A172 (cell line): Measurements from ENCODE around the gene ISM1. TPM values are rescaled to one million over a fixed set of nuclear protein-coding genes. Genes with fewer than 3 reads are reported as not detected.

Experiments
- DNase-seq: peaks from one replicate; pipeline ENCODE4 v3.0.0-alpha.2; 2015; ENCODE audit warnings: low spot score
- total RNA-seq: library from RNA; depleted of rRNA; stranded (reverse); fragments of >200 nt; shearing (Covaris generic); gene quantifications from 2 replicates; pipeline ENCODE4 v1.2.3, GENCODE V29; 2014

Gene ISM1
- total RNA-seq, 1 experiment from 2014 or later = not detected

DNA sequence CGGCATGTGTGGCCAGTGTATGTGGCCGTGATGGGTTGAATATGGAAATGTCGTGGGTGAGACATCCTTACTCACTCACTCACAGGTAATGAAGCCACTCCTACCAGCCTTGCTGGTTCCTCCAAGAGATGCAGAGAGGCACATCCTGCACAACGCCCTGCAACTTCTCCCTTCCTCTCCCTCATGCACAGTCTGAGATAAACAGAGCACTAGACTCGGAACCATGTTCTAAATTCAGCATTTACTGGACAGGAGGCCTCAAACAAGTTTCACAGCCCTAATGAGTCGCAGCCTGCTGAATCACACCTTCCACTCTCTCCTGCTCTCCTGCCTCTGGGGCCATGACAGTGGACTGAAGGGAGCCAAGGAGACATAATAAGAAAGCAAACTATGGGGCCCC, 91.2 kb downstream of the ISM1 start:
- no peak for DNase-seq

DNA sequence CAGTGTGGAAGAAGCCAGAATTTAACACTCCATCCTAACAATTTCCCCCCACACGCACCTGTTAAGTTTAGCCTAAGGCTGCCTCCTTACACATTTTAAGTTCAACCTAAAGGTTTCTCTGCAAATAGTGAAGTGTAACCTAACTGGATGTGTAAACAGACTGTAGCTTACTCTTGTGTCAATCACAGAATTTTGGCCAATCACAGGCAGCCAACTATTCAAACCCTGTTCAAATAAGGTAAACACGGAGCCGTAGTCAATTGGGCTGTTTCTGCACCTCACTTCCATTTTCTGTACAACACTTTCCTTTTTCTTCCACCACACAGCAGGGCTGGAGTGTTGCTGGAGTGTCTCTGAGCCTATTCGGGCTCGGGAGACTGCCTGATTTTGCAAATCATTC, 92.1 kb downstream of the ISM1 start:
- no peak for DNase-seq

DNA sequence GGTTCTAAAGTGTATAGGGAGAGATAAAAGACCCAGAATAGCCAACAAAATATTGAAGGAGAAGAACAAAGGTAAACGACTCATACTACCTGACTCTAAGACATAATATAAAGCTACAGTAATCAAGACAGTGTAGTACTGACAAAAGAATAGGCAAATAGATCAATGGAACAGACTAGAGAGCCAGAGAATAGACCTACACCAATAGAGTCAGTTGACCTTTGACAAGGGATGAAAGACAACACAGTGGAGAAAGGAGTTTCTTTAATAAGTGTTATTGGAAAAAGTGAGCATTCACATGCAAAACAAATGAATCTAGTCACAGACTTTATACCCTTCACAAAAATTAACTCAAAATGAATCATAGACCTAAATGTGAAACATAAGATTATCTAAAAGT, 96.4 kb downstream of the ISM1 start:
- no peak for DNase-seq

DNA sequence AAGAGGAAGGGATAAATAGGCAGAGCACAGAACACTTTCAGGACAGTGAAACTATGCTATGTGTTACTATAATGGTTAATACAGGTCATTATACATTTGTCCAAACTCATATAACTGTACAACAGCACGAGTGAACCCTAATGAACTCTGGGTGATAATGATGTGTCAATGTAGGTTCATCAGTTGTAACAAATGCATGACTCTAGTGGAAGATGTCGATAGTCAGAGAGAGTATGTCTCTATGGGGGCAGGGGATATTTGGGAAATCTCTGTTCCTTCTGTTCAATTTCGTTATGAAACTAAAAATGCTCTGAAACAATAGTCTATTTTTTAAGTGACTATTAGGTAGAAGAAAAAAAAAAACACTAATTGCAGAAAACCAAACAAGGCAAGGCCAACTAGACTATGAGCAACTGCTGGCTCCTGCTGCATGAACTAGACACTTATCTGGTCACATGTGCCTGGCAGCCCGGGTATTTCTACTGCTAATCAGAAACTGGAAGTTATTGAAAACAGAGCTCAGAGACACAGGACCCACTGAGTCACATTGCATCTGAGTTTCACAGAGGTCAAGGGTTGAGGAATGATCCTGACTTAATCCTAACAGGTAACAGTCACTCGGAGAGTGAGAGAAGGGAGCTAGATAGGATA, 97.9 kb downstream of the ISM1 start:
- no peak for DNase-seq

DNA sequence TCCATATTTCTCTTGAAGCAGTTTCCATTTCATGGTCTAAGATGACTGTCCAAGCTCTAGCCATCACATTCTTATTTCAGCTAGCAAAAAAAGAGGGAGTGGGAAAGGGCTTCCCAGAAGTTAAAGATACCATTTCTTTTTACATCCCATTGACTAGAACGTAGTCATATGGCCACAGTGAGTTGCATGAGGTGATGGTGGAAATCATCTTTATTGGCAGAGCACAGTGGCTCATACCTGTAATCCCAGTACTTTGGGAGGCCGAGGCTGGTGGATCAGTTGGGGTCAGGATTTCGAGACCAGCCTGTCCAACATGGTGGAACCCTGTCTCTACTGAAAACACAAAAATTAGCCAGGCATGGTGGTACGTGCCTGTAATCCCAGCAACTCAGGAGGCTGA, 99.6 kb downstream of the ISM1 start:
- no peak for DNase-seq

DNA sequence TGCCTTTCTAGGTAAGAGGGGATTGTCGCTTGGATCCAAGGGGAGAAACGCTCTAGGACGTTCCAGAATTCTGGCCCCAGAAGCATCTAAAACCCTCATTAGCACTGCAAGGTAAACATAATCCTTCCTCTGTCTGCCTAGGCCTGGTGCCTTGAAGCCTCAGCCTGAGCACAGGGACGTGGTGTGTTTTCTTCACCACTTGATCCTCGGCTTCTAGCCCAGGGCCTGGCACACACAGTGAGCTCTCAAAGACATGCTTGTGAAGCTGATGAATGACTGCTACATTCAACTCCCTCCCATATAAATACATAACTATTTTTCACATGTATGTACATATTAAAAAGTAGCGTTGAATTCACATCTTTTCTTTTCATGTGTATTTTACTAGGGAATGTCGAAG, 100.3 kb downstream of the ISM1 start:
- DNase-seq = no peak

DNA sequence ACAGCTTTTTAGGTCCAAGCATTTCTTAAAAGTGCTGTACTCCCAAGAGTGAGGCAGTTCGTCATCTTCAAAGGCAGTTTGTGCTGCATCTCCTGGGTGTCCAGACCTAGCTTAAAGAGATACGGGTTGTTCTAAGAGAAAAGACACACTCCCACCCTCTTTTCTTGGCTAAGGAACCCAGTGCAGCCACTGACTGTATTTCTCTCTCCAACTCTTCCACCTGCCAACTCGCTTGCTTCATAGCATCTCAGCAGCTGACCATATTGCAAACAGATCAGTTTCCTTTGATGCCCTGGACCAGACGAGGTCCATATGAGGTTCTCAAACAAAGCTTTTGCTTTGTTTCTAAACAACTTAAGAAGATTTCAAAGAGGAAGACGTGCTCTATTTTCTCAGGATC, 101.1 kb downstream of the ISM1 start:
- DNase-seq = no peak

DNA sequence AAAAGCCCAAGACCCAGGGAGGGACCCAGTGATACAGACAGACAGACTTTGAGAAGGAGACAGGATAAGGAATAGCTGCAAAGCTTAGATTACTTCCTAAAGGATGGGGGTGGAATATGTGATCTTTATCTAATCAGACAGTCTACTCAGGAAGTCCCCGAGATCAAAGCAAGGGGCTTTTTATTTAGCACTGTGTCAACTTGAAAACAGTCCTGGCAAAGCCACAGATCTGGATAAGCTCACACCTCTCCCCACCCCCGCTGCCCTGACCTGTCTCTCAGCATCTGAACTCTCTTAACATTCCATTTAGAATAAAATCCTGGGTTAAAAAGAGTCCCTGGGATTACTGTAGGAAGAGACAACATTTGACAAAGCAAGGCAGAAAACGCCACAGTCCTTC, 101.5 kb downstream of the ISM1 start:
- no peak for DNase-seq

DNA sequence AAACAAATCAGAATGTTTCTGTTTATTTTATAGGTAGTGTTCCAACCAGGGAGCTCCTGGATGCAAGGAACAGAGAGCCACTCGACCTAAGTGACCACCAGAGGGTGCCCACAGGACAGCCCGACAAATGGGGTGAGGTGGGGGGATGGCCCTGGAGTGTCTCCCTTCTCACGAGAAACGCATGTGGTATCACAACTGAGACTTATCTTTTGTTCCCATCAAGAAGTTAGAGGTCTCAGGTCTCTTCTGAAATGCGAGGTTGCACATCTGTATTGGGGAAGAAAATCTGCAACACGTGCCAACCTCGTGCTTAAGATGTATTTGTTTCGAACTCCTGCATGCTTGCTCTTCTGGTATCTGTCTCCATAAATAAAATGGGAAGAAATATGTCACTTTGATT, 104.0 kb downstream of the ISM1 start:
- DNase-seq = peak; percentile 23

DNA sequence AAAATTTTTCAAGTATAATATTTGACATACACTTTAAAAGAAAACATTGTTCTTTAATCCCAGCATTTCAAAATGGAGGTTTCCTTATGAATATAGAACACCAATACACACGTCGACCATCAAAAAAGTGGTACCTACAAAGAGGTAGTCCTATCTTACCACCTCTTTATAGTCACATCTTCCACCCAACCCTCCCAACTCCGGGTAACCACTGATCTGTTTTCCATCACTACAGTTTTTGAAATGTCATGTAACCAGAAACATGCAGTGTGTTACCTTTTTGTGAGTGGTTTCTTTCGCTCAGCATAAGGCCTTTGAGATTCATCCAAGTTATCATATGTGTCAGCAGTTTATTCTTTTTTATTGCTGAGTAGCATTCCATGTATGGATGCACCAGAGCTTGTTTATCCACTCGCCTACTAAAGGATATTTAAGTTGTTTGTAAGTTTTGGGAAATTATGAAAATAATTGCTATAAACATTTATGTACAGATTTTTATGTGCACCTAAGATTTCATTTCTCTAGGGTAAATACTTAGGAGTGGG, 104.8 kb downstream of the ISM1 start:
- no peak for DNase-seq

DNA sequence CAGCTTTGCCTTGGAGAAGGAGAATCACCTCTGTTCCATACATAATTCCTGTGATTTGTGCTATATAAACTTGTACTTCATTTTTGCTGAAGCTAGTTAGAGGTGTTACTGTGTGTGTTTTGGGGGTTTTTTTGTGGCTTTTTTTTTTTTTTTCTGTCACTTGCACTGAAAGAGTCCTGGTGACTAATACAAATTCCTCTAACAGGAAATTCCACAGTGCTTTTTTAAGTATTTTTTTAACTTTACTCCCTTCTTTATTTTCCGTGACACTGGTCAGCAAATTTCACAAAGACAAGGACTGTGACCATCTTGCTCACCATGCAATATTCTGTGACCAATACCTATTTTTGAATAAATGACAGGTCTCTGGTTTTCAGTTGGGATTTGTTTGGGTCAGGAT, 110.5 kb downstream of the ISM1 start:
- peak; percentile 21 for DNase-seq

DNA sequence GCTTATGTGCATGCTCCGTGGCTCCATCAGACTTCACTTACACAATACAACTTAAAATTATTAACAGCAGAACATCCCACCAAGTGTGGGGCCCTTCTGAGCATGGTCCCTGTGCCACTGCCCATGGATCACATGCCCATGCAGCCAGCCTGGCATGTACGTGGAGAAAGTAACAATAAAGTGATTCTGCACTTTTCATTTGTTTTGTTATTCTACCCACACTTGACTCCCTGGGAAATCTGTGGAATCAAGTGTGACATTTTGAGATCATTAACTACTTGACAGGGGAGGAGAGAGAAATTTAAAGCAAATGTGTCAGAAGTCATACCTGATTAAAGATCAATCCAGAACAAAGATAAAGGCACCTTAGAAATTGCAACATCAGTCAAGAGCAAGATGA, 112.0 kb downstream of the ISM1 start:
- no peak for DNase-seq

DNA sequence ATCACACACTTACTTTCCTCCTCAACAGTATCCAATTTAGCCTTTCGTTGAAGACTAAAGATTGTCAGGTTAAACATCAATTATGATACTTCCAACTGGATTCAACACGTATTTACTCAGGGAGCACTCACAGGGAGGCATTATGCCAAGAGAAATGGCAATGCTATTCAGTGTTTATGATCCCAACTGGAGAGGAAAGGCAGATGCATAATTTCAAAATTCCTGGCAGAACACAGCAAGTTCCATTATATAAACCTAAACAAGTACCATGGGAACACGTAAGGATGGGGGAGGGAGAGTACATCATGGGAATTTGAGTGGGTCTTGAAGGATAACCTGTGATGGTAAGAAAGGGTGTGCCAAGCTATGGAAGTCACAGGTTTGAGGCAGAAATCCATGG, 112.7 kb downstream of the ISM1 start:
- DNase-seq = no peak

DNA sequence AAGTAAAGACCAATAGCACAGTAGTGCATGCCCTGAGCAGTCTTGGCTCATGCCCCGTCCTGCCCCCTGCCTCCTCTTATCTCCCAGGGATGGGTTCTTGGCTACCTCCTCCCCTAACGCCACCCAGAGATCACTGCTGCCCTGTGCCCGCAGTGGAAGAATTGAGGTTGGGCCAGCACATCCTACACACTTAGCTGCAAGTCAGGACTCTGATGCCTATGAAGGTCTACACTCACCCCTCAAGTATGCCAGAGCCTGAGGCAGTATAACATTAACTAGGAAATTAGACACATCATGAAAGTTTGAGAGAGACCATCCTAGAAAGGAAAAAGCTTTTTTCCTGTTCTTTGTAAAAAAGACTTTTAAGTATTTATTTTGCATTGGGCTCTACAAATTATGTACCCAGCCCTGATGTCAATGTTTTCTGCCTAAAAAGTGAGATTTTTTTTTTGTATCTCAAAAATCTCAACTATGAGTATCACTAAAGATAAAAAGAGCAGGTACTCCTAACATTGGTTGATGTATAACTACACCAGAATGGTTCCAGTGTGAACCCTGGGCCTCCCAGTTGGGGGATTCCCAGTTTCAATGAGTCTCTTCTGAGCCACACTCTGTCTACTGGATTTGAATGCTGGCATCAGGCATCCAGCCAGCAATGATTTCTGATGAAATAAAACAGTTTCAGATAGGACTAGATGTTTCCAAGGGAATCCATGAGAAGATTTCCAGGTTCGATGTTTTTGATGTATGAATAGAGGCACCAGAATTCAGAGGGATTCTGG, 115.4 kb downstream of the ISM1 start:
- DNase-seq = peak; percentile 4

DNA sequence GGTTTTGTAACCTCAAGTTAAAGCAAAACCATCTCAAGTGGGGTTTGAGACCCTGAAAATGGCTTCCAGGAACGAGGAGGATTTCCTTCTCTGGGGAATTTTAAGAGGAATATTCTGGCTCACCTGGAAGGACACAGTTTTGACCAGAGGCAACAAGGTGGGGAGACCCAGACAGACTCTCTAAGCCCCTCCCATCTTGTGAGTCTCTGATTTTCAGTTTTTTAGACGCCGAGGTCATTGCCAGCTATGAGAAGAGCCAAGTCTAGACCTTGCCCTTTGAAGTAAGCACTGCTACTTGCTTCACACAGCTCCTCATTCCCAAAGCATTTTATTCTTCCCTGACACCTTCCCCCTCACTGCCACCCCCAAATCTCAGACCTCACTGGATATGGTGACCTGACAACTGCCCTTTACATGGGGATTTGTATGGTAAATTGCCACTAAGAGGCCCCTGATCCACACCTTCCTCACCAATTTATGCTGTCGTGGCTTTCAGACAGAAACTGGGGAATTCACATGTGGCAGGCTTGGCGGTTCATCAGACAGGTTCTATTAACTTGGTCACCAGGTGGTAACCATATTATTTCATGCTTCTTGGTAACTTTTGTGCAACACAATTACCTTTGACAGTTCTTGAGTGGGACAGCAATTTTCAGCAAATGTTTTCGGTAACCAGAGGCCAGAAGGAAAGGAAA, 116.2 kb downstream of the ISM1 start:
- DNase-seq = no peak

DNA sequence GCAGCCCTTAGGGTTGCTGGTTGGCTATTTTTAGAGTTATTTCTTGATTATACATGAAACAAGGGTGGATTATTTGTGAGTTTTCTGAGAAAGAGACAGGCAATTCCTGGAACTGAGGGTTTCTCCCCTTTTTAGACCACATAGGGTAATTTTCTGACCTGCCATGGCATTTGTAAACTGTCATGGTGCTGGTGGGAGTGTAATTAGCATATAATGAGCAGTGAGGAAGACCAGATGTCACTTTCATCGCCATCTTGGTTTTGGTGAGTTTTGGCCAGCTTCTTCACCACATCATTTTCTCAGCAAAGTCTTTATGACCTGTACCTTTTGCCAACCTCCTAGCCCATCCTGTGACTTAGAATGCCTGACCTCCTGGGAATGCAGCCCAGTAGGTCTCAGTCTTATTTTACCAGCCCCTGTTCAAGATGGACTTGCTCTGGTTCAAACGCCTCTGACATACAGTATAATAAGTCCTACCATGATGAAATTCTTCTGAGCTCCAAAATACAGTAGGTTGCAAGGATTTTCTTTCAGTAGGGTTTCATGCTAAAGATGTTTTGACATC, 117.1 kb downstream of the ISM1 start:
- DNase-seq = no peak

DNA sequence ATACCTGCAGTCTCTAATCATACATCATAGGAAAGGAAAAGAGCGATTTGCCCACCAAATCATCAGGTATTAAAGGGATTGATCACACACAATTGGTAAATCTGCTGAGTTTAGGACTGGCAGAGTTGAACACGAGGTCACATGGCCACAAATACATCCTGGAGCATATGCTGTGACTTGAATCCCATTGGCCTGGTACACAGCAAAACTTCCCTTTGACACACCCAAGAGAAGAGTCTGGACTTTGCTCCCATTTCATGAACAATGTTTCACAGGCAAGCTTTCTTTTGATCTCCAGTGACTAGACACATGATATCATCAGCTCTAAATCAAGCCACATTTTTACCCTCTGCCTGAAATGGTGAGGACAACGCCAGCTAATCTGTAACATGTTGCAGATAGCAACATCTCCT, 117.9 kb downstream of the ISM1 start:
- DNase-seq = no peak

DNA sequence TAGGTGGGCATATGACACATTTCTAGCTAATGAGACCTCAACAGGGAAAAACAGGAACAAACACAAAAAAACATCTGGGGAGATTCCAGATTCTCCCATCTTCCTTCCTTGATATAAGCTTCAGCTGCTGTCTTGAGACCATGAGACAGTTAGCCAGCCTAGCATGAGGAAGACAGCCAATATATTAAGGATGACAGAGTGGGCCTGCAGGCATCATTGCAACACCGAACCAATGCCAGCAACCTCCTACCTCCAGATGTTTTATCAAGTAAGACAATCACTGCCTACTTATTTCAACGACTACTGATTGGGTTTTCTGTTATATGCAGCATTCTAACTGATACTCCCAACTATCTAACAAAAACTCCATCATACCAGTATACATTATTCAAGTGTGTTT, 119.0 kb downstream of the ISM1 start:
- DNase-seq = no peak

DNA sequence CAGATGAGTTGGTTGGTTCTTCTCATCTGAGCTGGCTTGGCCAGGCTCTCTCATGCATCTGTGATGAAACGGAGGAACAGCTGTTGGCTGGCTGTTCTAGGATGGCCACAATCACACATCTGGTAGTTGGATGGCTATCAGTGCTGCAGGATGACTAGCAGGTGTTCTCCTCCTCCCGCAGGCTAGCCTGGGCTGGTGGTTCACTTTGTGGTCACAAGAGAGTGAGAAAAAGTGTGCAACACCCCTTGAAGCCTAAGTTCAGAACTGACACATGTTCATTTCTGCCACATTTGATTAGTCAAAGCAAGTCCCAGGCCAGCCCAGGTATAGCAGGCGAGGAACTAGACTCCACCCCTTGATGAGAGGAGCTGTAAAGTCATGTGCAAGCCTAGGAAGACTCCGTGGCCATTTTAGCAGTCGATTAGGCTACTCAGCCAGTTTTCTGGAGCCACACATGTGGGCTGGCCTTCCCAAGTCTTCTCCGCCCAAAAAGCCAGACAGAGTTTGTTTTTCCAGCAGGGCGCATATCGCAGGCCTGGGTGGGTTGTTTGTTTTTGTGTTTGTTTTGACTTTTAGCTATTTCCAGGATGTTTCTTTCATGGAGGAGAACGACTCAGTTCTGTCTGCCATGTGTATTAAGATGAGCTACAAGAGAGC, 120.8 kb downstream of the ISM1 start:
- no peak for DNase-seq

DNA sequence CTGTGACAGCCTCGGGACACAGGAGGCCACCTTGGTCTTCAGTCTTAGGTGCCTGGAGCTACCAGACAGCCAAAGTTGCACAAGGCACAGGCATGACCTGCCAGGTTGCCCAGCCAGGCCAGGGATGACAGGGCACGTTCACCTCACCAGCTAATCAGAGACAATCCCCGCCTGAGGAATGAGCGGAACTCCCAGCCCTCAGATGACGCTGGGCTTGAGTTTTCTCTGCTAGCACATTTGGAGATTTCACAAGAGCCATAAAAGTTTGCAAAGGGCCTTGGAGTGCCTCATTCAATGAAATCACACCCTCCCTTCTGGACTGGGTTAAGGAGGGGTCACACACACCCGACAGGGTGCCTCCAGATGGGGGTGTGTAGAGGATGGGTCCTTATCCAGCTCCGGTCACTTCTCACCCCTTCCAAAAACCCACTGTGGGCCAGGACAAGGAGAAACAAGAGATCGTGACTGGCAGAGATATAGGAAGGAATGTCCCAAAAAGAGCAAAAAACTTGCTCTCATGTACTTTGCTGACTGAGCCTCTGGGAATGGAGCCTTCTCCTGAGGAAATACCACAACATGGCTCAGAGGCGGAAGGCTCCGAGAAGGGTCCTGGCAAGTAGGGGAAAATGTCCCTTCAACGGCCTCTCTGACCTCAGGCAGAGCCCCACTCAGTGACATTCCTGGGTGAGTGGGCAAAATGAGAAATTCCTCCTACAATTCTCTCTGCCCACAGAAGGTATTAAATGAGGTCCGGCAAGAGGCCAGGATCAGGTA, 121.6 kb downstream of the ISM1 start:
- DNase-seq = no peak

DNA sequence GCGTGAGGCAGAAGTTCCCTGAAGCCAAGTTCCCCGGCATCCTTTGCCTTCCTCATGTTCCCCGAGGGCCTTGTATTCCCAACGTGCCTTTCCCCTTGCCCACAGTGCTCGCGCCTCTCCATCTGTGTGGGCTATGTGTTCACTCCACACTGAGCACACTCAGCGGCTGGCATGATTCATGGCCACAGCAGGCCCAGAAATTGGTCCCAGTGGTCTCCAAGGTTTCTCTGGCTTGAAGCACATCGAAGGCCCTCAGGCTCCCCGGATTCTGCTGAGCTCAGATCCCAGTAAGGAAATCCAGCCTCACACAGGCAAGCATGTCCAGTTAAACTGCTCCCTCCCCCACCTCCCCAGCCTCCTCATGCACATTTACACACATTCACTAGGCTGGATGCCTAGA, 123.6 kb downstream of the ISM1 start:
- no peak for DNase-seq
